AG10803 (cell line): Measurements from ENCODE around the gene BPIFB3.

Source experiments
- DNase-seq: peaks from one replicate; pipeline ENCODE4 v3.0.0; 2010; ENCODE audit warnings: low read depth
- H3K4me3 ChIP-seq: 2 replicates; pipeline ENCODE4 v1.5.1; 2011; ENCODE audit warnings: mild to moderate bottlenecking, low read length, control low read depth
- TF ChIP-seq, protein P1 (sequence below): conservative IDR thresholded peaks from 2 replicates; pipeline ENCODE4 v1.5.1; 2011; ENCODE audit warnings: mild to moderate bottlenecking, low read length, control low read depth, inconsistent platforms

Gene BPIFB3

DNA sequence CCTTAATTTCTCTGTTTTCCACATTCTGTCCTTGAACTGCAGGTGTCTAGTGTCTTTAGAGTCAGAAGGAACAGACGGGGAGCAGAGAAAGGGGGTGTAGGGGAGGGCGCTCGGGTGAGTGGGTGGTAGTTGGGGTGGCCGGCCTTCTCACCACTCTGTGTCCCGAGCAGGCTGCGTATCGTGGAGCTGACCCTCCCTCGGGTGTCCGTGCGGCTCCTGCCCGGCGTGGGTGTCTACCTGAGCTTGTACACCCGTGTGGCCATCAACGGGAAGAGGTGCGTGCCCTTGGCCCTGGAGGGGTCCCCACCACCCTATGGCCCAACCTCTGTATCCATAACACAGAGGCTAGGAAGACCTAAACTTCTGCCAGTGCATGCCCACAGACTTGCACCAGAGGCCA lies 31.0 kb downstream of the BPIFB3 start:
- DNase-seq = no peak
- no peak overlapping the region for H3K4me3 ChIP-seq
- TF ChIP-seq, protein P1, sequence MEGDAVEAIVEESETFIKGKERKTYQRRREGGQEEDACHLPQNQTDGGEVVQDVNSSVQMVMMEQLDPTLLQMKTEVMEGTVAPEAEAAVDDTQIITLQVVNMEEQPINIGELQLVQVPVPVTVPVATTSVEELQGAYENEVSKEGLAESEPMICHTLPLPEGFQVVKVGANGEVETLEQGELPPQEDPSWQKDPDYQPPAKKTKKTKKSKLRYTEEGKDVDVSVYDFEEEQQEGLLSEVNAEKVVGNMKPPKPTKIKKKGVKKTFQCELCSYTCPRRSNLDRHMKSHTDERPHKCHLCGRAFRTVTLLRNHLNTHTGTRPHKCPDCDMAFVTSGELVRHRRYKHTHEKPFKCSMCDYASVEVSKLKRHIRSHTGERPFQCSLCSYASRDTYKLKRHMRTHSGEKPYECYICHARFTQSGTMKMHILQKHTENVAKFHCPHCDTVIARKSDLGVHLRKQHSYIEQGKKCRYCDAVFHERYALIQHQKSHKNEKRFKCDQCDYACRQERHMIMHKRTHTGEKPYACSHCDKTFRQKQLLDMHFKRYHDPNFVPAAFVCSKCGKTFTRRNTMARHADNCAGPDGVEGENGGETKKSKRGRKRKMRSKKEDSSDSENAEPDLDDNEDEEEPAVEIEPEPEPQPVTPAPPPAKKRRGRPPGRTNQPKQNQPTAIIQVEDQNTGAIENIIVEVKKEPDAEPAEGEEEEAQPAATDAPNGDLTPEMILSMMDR = no peak

DNA sequence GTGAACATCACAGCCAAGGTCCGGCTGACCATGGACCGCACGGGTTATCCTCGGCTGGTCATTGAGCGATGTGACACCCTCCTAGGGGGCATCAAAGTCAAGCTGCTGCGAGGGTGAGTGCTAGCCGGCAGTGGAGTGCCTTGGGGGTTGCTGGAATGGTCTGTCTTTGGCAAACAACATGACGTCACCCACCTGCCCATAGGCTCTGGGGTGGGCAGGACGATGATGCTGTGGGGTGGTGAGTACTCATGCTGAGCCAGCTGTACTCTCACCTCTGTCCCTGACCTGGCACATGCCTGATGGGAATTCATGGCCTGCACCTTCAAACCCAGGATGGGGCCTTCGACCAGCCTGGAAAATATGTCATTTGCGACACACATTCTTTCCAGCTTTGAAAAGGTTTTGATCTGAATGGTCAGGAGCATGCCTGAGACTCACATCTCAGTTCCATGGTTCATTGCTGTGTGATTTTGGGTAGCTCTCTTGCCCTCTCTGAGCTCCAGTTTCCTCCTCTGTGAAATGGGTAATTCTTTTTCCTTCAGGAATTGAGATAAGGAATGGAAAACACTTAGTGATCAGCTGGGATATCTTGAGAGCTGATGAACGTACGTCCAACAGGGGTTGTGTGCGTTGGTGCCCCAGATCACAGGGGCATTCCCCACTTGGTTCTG lies 32.5 kb downstream of the BPIFB3 start:
- DNase-seq = no peak
- H3K4me3 ChIP-seq = no peak overlapping the region
- TF ChIP-seq, protein P1 = no peak

DNA sequence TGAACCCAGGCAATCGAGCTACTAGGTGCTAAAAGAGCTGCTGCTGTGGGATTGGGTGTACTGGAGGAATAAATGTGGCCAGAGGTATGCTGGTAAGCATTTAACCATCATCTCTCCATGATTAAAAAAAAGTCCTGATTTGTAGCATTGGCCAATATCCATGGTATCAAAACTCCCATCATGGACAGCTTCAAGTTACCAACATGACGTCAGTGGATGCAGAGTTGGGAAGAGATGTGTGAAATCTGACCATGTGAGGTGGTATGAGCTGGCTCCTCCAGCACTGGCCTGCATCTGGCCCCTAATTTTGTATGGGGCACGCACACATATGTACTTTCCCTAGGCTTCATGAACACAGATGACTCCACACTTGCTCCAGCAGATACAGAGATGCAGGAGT lies 37.4 kb downstream of the BPIFB3 start:
- TF ChIP-seq, protein P1 = no peak
- H3K4me3 ChIP-seq = no peak overlapping the region
- DNase-seq = no peak

DNA sequence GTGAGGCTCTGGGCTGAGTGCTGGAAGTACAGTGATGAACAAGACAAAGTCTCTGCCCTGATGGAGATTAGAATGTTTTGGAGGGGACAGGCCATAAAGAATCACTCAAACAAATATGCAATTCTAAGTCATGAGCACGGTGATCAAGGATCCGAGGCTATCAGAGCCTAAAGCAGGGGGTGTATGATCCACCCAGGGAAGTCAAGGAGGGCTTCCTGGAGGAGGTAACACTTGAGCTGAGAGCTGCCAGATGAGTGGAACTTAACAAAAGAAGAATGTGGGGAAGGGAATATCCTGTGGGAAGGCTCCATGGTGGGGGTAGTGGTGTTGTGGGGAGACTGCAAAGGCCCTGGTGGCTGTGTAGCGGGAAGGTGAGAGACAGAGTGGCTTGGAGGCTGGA lies 38.0 kb downstream of the BPIFB3 start:
- TF ChIP-seq, protein P1 = no peak
- no peak for DNase-seq
- H3K4me3 ChIP-seq = no peak overlapping the region

DNA sequence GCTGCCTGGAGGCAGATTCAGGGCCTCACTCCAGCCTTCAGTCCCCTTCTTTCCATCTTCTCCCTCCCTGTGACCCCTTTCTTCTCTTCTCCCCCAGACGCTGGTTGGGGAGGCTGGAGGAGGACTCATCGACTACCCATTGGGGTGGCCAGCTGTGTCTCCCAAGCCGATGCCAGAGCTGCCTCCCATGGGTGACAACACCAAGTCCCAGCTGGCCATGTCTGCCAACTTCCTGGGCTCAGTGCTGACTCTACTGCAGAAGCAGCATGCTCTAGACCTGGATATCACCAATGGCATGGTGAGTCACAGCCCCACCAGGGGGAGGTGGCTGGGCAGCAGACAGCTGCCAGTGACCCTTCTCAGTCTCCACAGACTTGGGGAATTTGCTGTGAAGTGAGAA lies 38.7 kb downstream of the BPIFB3 start:
- DNase-seq = no peak
- H3K4me3 ChIP-seq = no peak overlapping the region
- TF ChIP-seq, protein P1 = no peak

DNA sequence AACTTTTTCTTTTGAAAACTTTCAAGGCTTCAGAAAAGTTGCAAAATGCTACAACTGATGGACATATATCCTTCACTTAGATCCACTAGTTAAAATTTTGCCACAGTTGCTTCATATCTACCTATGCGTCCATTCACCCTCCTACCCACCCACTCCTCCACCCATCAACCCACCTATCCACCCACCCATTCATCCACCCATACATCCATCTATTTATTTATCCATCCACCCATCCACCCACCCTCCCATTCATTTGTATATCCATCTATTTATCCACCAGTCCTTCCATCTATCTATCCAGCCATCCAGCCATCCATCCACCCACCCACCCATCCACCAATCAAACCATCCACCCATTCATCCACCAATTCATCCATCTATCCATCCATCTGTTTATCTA lies 39.4 kb downstream of the BPIFB3 start:
- DNase-seq = no peak
- H3K4me3 ChIP-seq = no peak overlapping the region
- TF ChIP-seq, protein P1 = no peak

DNA sequence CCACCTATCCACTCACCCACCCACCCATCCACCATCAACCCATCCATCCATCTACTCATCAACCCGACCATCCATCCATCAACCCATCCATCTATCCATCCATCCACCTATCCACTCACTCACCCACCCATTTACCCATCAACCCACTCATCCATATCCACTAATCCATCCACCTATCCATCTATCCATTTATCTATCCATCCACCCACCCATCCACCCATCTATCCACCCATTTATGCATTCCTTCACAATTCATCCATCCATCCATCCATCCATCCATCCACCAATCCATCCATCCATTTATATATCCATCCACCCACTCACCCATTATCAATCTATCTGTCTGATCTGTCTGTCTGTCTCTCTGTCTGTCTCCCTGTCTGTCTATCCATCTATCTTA lies 39.9 kb downstream of the BPIFB3 start:
- no peak for DNase-seq
- TF ChIP-seq, protein P1 = no peak
- no peak overlapping the region for H3K4me3 ChIP-seq
